HEK293 (cell line): Measurements from ENCODE around the gene C1orf56.
A peak's percentile ranks its signal among the peaks of the same experiment; 100 is the strongest.

Source experiments
- GLI2 ChIP-seq: fragments of 450-650 bp; formaldehyde crosslinking; IDR thresholded peaks from 2 replicates; pipeline ENCODE4; 2017; ENCODE audit warnings: missing biosample characterization, missing genetic modification characterization, low read depth, borderline replicate concordance
- GLIS1 ChIP-seq: fragments of 450-650 bp; formaldehyde crosslinking; IDR thresholded peaks from 2 replicates; pipeline ENCODE4 v1.5.1; 2016; ENCODE audit warnings: missing biosample characterization, missing genetic modification characterization
- MYNN ChIP-seq: fragments of 450-650 bp; formaldehyde crosslinking; IDR thresholded peaks from 2 replicates; pipeline ENCODE4 v1.5.1; 2016; ENCODE audit warnings: missing biosample characterization, missing genetic modification characterization, borderline replicate concordance
- ZBTB17 ChIP-seq: fragments of 450-650 bp; formaldehyde crosslinking; IDR thresholded peaks from 2 replicates; pipeline ENCODE4 v1.5.1; 2016; ENCODE audit warnings: missing biosample characterization, missing genetic modification characterization
- ZBTB48 ChIP-seq: fragments of 450-650 bp; formaldehyde crosslinking; IDR thresholded peaks from 2 replicates; pipeline ENCODE4 v1.5.1; 2016; ENCODE audit warnings: missing biosample characterization, missing genetic modification characterization
- ZBTB7A ChIP-seq: fragments of 450-650 bp; formaldehyde crosslinking; IDR thresholded peaks from 2 replicates; pipeline ENCODE4 v1.5.1; 2016; ENCODE audit warnings: low read depth, missing biosample characterization, missing genetic modification characterization
- ZFP37 ChIP-seq: fragments of 450-650 bp; formaldehyde crosslinking; IDR thresholded peaks from 2 replicates; pipeline ENCODE4 v1.5.1; 2016; ENCODE audit warnings: missing biosample characterization, missing genetic modification characterization
- ZNF10 ChIP-seq: fragments of 450-650 bp; formaldehyde crosslinking; IDR thresholded peaks from 2 replicates; pipeline ENCODE4 v1.5.1; 2017; ENCODE audit warnings: missing biosample characterization, missing genetic modification characterization
- ZNF146 ChIP-seq: fragments of 450-650 bp; formaldehyde crosslinking; IDR thresholded peaks from 2 replicates; pipeline ENCODE4 v1.5.1; 2016; ENCODE audit warnings: missing biosample characterization, missing genetic modification characterization
- ZNF354C ChIP-seq: fragments of 450-650 bp; formaldehyde crosslinking; IDR thresholded peaks from 2 replicates; pipeline ENCODE4 v1.5.1; 2016; ENCODE audit warnings: missing biosample characterization, missing genetic modification characterization, low read depth, borderline replicate concordance
- ZNF366 ChIP-seq: fragments of 450-650 bp; formaldehyde crosslinking; conservative IDR thresholded peaks from 2 replicates; pipeline ENCODE4 v1.5.1; 2016; ENCODE audit warnings: missing biosample characterization, missing genetic modification characterization
- ZNF76 ChIP-seq: fragments of 450-650 bp; formaldehyde crosslinking; IDR thresholded peaks from 2 replicates; pipeline ENCODE4; 2016; ENCODE audit warnings: low read depth, missing biosample characterization, missing genetic modification characterization, borderline replicate concordance
- ZNF777 ChIP-seq: fragments of 450-650 bp; formaldehyde crosslinking; IDR thresholded peaks from 2 replicates; pipeline ENCODE4 v1.5.1; 2017; ENCODE audit warnings: missing biosample characterization, missing genetic modification characterization, borderline replicate concordance
- ZNF785 ChIP-seq: fragments of 450-650 bp; formaldehyde crosslinking; IDR thresholded peaks from 2 replicates; pipeline ENCODE4 v1.5.1; 2016; ENCODE audit warnings: missing biosample characterization, missing genetic modification characterization
- ZNF792 ChIP-seq: fragments of 450-650 bp; formaldehyde crosslinking; IDR thresholded peaks from 2 replicates; pipeline ENCODE4 v1.5.1; 2016; ENCODE audit warnings: missing biosample characterization, missing genetic modification characterization
- TF ChIP-seq, protein P1 (sequence below): fragments of 450-650 bp; formaldehyde crosslinking; IDR thresholded peaks from 2 replicates; pipeline ENCODE4 v1.5.1; 2016; ENCODE audit warnings: missing biosample characterization, missing genetic modification characterization
- TF ChIP-seq, protein P2 (sequence below): fragments of 450-650 bp; formaldehyde crosslinking; IDR thresholded peaks from 2 replicates; pipeline ENCODE4 v1.5.1; 2016; ENCODE audit warnings: missing biosample characterization, missing genetic modification characterization
- TF ChIP-seq, protein P3 (sequence below): fragments of 450-650 bp; formaldehyde crosslinking; IDR thresholded peaks from 2 replicates; pipeline ENCODE4 v1.5.1; 2016; ENCODE audit warnings: missing biosample characterization, missing genetic modification characterization
- TF ChIP-seq, protein P4 (sequence below): fragments of 450-650 bp; formaldehyde crosslinking; IDR thresholded peaks from 2 replicates; pipeline ENCODE4 v1.5.1; 2017; ENCODE audit warnings: missing biosample characterization, missing genetic modification characterization
- TF ChIP-seq, protein P5 (sequence below): fragments of 450-650 bp; formaldehyde crosslinking; IDR thresholded peaks from 2 replicates; pipeline ENCODE4 v1.5.1; 2016; ENCODE audit warnings: missing biosample characterization, missing genetic modification characterization
- TF ChIP-seq, protein P6 (sequence below): fragments of 450-650 bp; formaldehyde crosslinking; IDR thresholded peaks from 2 replicates; pipeline ENCODE4 v1.5.1; 2017; ENCODE audit warnings: missing biosample characterization, missing genetic modification characterization
- TF ChIP-seq, protein P7 (sequence below): fragments of 450-650 bp; formaldehyde crosslinking; optimal IDR thresholded peaks from 2 replicates; pipeline ENCODE3; 2016; ENCODE audit warnings: missing biosample characterization, mild to moderate bottlenecking, missing genetic modification characterization
- TF ChIP-seq, protein P8 (sequence below): fragments of 450-650 bp; formaldehyde crosslinking; IDR thresholded peaks from 2 replicates; pipeline ENCODE4 v1.5.1; 2016; ENCODE audit warnings: missing biosample characterization, missing genetic modification characterization

The C1orf56 gene

DNA sequence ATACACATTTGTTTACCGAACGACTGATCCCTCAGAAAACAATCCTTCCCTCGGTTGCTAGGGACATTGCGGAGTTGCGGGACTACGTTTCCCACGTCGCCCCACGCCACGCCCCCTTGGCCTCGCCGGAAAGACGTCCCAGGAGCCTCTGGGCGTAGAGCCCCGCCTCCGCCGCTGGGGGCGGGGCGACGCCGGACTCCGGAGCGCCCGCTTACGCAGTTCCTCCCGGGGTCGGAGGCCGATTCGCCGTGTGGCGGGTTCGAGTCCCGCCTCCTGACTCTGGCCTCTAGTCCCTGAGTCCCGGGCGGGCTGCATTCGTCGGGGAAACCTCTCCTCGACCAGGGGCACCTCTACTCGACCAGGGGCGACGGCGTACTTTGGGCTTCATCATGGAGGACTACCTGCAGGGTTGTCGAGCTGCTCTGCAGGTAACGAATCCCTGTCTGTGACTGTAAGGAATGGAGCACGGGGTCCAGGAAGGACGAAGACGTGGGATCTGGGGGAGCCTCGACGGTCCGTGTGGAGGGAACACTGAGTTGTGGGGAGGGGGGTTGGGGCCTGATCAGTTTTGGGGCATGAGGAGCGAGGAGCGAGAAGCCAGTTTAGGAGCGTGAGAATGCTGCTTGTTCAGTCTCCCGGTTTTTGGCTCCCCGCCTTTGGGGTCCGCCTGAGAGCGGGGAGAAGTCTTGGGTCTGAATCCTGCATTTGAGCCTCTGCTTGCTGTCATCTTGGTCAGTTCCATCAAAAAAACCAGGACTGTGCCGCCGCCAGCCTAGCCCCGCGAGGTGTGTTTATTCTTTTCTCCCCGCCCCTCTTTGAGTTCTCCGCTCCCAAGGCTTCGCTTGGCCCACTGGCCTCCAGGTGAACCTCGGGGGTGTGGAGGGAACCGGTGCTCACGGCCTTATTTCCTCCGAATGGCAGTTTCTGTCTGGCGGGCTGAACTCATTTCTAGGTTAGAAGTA, 39.0 kb upstream of the C1orf56 start, which contains the start of gene PRUNE1 (continued):
- TF ChIP-seq, protein P1, sequence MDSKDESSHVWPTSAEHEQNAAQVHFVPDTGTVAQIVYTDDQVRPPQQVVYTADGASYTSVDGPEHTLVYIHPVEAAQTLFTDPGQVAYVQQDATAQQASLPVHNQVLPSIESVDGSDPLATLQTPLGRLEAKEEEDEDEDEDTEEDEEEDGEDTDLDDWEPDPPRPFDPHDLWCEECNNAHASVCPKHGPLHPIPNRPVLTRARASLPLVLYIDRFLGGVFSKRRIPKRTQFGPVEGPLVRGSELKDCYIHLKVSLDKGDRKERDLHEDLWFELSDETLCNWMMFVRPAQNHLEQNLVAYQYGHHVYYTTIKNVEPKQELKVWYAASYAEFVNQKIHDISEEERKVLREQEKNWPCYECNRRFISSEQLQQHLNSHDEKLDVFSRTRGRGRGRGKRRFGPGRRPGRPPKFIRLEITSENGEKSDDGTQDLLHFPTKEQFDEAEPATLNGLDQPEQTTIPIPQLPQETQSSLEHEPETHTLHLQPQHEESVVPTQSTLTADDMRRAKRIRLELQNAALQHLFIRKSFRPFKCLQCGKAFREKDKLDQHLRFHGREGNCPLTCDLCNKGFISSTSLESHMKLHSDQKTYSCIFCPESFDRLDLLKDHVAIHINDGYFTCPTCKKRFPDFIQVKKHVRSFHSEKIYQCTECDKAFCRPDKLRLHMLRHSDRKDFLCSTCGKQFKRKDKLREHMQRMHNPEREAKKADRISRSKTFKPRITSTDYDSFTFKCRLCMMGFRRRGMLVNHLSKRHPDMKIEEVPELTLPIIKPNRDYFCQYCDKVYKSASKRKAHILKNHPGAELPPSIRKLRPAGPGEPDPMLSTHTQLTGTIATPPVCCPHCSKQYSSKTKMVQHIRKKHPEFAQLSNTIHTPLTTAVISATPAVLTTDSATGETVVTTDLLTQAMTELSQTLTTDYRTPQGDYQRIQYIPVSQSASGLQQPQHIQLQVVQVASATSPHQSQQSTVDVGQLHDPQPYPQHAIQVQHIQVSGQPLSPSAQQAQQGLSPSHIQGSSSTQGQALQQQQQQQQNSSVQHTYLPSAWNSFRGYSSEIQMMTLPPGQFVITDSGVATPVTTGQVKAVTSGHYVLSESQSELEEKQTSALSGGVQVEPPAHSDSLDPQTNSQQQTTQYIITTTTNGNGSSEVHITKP (tag by site-specific recombination): peak; percentile 91
- TF ChIP-seq ZNF76 (tag by site-specific recombination) (peak; percentile 90), ZNF146 (0 out of 2 replicates have a peak, but pooled peaks have one; percentile 10), ZBTB7A (tag by site-specific recombination) (0 out of 2 replicates have a peak, but pooled peaks have one; percentile 78), ZBTB48 (tag by site-specific recombination) (peak; percentile 84), GLI2 (tag by site-specific recombination) (no peak), ZNF785 (tag by site-specific recombination) (peak; percentile 76; the same call in 1 of the 2 replicates), MYNN (tag by site-specific recombination) (0 out of 2 replicates have a peak, but pooled peaks have one; percentile 21), ZNF366 (tag by site-specific recombination) (peak; percentile 54; the same call in 1 of the 2 replicates), ZBTB17 (tag by site-specific recombination) (peak; percentile 78), ZNF792 (tag by site-specific recombination) (no peak), ZFP37 (tag by site-specific recombination) (no peak), GLIS1 (tag by site-specific recombination) (peak; percentile 73), ZNF10 (tag by site-specific recombination) (no peak), ZNF777 (tag by site-specific recombination) (peak; percentile 98), ZNF354C (tag by site-specific recombination) (no peak)
- TF ChIP-seq, protein P2, sequence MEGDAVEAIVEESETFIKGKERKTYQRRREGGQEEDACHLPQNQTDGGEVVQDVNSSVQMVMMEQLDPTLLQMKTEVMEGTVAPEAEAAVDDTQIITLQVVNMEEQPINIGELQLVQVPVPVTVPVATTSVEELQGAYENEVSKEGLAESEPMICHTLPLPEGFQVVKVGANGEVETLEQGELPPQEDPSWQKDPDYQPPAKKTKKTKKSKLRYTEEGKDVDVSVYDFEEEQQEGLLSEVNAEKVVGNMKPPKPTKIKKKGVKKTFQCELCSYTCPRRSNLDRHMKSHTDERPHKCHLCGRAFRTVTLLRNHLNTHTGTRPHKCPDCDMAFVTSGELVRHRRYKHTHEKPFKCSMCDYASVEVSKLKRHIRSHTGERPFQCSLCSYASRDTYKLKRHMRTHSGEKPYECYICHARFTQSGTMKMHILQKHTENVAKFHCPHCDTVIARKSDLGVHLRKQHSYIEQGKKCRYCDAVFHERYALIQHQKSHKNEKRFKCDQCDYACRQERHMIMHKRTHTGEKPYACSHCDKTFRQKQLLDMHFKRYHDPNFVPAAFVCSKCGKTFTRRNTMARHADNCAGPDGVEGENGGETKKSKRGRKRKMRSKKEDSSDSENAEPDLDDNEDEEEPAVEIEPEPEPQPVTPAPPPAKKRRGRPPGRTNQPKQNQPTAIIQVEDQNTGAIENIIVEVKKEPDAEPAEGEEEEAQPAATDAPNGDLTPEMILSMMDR (tag by site-specific recombination): no peak; the same call in 1 of the 2 replicates
- TF ChIP-seq, protein P3, sequence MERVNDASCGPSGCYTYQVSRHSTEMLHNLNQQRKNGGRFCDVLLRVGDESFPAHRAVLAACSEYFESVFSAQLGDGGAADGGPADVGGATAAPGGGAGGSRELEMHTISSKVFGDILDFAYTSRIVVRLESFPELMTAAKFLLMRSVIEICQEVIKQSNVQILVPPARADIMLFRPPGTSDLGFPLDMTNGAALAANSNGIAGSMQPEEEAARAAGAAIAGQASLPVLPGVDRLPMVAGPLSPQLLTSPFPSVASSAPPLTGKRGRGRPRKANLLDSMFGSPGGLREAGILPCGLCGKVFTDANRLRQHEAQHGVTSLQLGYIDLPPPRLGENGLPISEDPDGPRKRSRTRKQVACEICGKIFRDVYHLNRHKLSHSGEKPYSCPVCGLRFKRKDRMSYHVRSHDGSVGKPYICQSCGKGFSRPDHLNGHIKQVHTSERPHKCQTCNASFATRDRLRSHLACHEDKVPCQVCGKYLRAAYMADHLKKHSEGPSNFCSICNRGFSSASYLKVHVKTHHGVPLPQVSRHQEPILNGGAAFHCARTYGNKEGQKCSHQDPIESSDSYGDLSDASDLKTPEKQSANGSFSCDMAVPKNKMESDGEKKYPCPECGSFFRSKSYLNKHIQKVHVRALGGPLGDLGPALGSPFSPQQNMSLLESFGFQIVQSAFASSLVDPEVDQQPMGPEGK (tag by site-specific recombination): 0 out of 2 replicates have a peak, but pooled peaks have one; percentile 58
- TF ChIP-seq, protein P4, sequence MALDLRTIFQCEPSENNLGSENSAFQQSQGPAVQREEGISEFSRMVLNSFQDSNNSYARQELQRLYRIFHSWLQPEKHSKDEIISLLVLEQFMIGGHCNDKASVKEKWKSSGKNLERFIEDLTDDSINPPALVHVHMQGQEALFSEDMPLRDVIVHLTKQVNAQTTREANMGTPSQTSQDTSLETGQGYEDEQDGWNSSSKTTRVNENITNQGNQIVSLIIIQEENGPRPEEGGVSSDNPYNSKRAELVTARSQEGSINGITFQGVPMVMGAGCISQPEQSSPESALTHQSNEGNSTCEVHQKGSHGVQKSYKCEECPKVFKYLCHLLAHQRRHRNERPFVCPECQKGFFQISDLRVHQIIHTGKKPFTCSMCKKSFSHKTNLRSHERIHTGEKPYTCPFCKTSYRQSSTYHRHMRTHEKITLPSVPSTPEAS (tag by site-specific recombination): peak; percentile 15; the same call in 1 of the 2 replicates
- TF ChIP-seq, protein P5, sequence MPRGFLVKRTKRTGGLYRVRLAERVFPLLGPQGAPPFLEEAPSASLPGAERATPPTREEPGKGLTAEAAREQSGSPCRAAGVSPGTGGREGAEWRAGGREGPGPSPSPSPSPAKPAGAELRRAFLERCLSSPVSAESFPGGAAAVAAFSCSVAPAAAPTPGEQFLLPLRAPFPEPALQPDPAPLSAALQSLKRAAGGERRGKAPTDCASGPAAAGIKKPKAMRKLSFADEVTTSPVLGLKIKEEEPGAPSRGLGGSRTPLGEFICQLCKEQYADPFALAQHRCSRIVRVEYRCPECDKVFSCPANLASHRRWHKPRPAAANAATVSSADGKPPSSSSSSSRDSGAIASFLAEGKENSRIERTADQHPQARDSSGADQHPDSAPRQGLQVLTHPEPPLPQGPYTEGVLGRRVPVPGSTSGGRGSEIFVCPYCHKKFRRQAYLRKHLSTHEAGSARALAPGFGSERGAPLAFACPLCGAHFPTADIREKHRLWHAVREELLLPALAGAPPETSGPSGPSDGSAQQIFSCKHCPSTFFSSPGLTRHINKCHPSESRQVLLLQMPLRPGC (tag by site-specific recombination): peak; percentile 32; the same call in 1 of the 2 replicates
- TF ChIP-seq, protein P6, sequence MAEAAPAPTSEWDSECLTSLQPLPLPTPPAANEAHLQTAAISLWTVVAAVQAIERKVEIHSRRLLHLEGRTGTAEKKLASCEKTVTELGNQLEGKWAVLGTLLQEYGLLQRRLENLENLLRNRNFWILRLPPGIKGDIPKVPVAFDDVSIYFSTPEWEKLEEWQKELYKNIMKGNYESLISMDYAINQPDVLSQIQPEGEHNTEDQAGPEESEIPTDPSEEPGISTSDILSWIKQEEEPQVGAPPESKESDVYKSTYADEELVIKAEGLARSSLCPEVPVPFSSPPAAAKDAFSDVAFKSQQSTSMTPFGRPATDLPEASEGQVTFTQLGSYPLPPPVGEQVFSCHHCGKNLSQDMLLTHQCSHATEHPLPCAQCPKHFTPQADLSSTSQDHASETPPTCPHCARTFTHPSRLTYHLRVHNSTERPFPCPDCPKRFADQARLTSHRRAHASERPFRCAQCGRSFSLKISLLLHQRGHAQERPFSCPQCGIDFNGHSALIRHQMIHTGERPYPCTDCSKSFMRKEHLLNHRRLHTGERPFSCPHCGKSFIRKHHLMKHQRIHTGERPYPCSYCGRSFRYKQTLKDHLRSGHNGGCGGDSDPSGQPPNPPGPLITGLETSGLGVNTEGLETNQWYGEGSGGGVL (tag by site-specific recombination): peak; percentile 67
- TF ChIP-seq, protein P7, sequence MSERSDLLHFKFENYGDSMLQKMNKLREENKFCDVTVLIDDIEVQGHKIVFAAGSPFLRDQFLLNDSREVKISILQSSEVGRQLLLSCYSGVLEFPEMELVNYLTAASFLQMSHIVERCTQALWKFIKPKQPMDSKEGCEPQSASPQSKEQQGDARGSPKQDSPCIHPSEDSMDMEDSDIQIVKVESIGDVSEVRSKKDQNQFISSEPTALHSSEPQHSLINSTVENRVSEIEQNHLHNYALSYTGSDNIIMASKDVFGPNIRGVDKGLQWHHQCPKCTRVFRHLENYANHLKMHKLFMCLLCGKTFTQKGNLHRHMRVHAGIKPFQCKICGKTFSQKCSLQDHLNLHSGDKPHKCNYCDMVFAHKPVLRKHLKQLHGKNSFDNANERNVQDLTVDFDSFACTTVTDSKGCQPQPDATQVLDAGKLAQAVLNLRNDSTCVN (tag by site-specific recombination): peak; percentile 27
- TF ChIP-seq, protein P8, sequence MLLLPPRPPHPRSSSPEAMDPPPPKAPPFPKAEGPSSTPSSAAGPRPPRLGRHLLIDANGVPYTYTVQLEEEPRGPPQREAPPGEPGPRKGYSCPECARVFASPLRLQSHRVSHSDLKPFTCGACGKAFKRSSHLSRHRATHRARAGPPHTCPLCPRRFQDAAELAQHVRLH (tag by site-specific recombination): peak; percentile 92
